Osteoblast (primary cell): ENCODE measurements around the gene PLEKHN1. TPM values are rescaled to one million over a fixed set of nuclear protein-coding genes. Genes with fewer than 3 reads are reported as not detected.

ENCODE experiments used
- DNase-seq: peaks from one replicate; pipeline ENCODE4 v3.0.0; 2011; ENCODE audit warnings: low spot score, mixed read lengths; ENCODE audit not compliant: insufficient read length; ENCODE audit errors: missing footprints
- H2AFZ ChIP-seq: 2 replicates; pipeline ENCODE4 v1.6.0; 2011; ENCODE audit warnings: mild to moderate bottlenecking, low read length
- H3K27ac ChIP-seq: 2 replicates; pipeline ENCODE4 v1.5.1; 2011; ENCODE audit warnings: mild to moderate bottlenecking, low read depth, low read length, moderate library complexity
- H3K27me3 ChIP-seq: 2 replicates; pipeline ENCODE4 v1.6.0; 2012; ENCODE audit warnings: mild to moderate bottlenecking, control low read depth, inconsistent platforms, low read length, moderate library complexity; ENCODE audit not compliant: insufficient read depth
- H3K36me3 ChIP-seq: 2 replicates; pipeline ENCODE4 v1.5.1; 2011; ENCODE audit warnings: mild to moderate bottlenecking, low read length, control low read depth, moderate library complexity; ENCODE audit not compliant: insufficient read depth
- H3K4me1 ChIP-seq: 2 replicates; pipeline ENCODE4 v1.5.1; 2011; ENCODE audit warnings: mild to moderate bottlenecking, low read length, control low read depth, moderate library complexity; ENCODE audit not compliant: insufficient read depth
- H3K4me2 ChIP-seq: 2 replicates; pipeline ENCODE4 v1.6.0; 2011; ENCODE audit warnings: mild to moderate bottlenecking, low read length; ENCODE audit not compliant: insufficient read depth
- H3K4me3 ChIP-seq: fragments of 200-600 bp; sonication (generic); 3 replicates; pipeline ENCODE4 v1.5.1; 2012; ENCODE audit warnings: mild to moderate bottlenecking, low read length, inconsistent platforms; ENCODE audit not compliant: insufficient read depth
- H3K79me2 ChIP-seq: 2 replicates; pipeline ENCODE4 v1.6.0; 2012; ENCODE audit warnings: mild to moderate bottlenecking, low read length, control low read depth, inconsistent platforms; ENCODE audit not compliant: insufficient read depth
- H3K9me3 ChIP-seq: 2 replicates; pipeline ENCODE4 v1.5.1; 2011; ENCODE audit warnings: low read depth, low read length, control low read depth
- H4K20me1 ChIP-seq: 2 replicates; pipeline ENCODE4 v1.6.0; 2012; ENCODE audit warnings: mild to moderate bottlenecking, low read length, control low read depth; ENCODE audit not compliant: insufficient read depth
- CTCF ChIP-seq: IDR thresholded peaks from 2 replicates; pipeline ENCODE4 v1.5.1; 2011; ENCODE audit warnings: mild to moderate bottlenecking, low read depth, low read length, moderate library complexity; ENCODE audit errors: extremely low read depth
- total RNA-seq: library from RNA; depleted of rRNA; stranded (reverse); fragments of >200 nt; gene quantifications from 2 replicates; pipeline ENCODE4 v1.2.3, GENCODE V29; 2012

PLEKHN1 gene
- total RNA-seq, 1 donor = 0.36 TPM

- no peak overlapping the region for H3K27ac ChIP-seq
- no peak overlapping the region for H3K4me2 ChIP-seq
- no peaks in the 10 kb centered on the region for H3K79me2 ChIP-seq
- TF ChIP-seq CTCF = no peak
- H3K4me3 ChIP-seq = no peak overlapping the region
- no peak for DNase-seq
- H3K36me3 ChIP-seq = peaks cover 14% of the 10 kb centered on the region
- H3K9me3 ChIP-seq = no peaks in the 10 kb centered on the region
- peaks cover 28% of the 10 kb centered on the region for H3K4me1 ChIP-seq
- H3K27me3 ChIP-seq = no peaks in the 10 kb centered on the region
- H4K20me1 ChIP-seq = peaks cover 1% of the 10 kb centered on the region
- no peak overlapping the region for H2AFZ ChIP-seq
These were observed 23.9 kb upstream of the PLEKHN1 start for GRCh38 chr1:942411-942821.

- no peak overlapping the region for H3K4me3 ChIP-seq
- H3K27me3 ChIP-seq = no peaks in the 10 kb centered on the region
- TF ChIP-seq CTCF = no peak
- H3K9me3 ChIP-seq = no peaks in the 10 kb centered on the region
- H3K27ac ChIP-seq = no peak overlapping the region
- H2AFZ ChIP-seq = no peak overlapping the region
- peaks cover 19% of the 10 kb centered on the region for H3K36me3 ChIP-seq
- DNase-seq = peak; percentile 91
- H3K79me2 ChIP-seq = no peaks in the 10 kb centered on the region
- H4K20me1 ChIP-seq = peaks cover 5% of the 10 kb centered on the region
- no peak overlapping the region for H3K4me2 ChIP-seq
- peaks cover 28% of the 10 kb centered on the region for H3K4me1 ChIP-seq
These were observed 23.3 kb upstream of the PLEKHN1 start for GRCh38 chr1:942864-943533.

- no peak overlapping the region for H3K27ac ChIP-seq
- no peaks in the 10 kb centered on the region for H3K79me2 ChIP-seq
- no peaks in the 10 kb centered on the region for H3K9me3 ChIP-seq
- no peak for TF ChIP-seq CTCF
- H3K36me3 ChIP-seq = peaks cover 23% of the 10 kb centered on the region
- H3K4me1 ChIP-seq = peaks cover 20% of the 10 kb centered on the region
- H3K4me2 ChIP-seq = no peak overlapping the region
- DNase-seq = no peak
- peaks cover 7% of the 10 kb centered on the region for H4K20me1 ChIP-seq
- H3K27me3 ChIP-seq = no peaks in the 10 kb centered on the region
- no peak overlapping the region for H2AFZ ChIP-seq
- H3K4me3 ChIP-seq = no peak overlapping the region
These were observed 22.5 kb upstream of the PLEKHN1 start for GRCh38 chr1:943545-944340.
